OCI-LY3 (cell line): ENCODE data around the gene CAB39.

Source experiments
- H2AFZ ChIP-seq: fragments of 200-600, 300-600 bp; shearing (Covaris generic); 2 replicates; pipeline ENCODE4 v1.6.0; 2014; ENCODE audit warnings: antibody characterized with exemption, low read depth, low read length
- H3K27ac ChIP-seq: fragments of 200-600, 300-600 bp; sonication (generic); 2 replicates; pipeline ENCODE4 v1.5.1; 2014; ENCODE audit warnings: mild to moderate bottlenecking, low read length, moderate library complexity, mixed read lengths
- H3K27me3 ChIP-seq: fragments of 200-600, 300-600 bp; sonication (generic); 2 replicates; pipeline ENCODE4 v1.6.1; 2014; ENCODE audit warnings: low read depth, low read length, mixed read lengths
- H3K36me3 ChIP-seq: fragments of 200-600, 300-600 bp; sonication (generic); replicated peaks from 2 replicates; pipeline ENCODE3; 2014; ENCODE audit warnings: low read depth, low read length, mixed read lengths
- H3K4me1 ChIP-seq: fragments of 300-600, 200-600 bp; sonication (generic); 2 replicates; pipeline ENCODE4 v1.6.1; 2014; ENCODE audit warnings: low read length, mixed read lengths
- H3K4me2 ChIP-seq: fragments of 200-600, 300-600 bp; sonication (generic); 2 replicates; pipeline ENCODE4 v1.6.1; 2014; ENCODE audit warnings: low read length, mixed read lengths
- H3K4me3 ChIP-seq: fragments of 300-600, 200-600 bp; sonication (generic); 2 replicates; pipeline ENCODE4 v1.5.1; 2014; ENCODE audit warnings: antibody characterized with exemption, mild to moderate bottlenecking, low read length, moderate library complexity
- H3K79me2 ChIP-seq: fragments of 300-600, 200-600 bp; shearing (Covaris generic); 2 replicates; pipeline ENCODE4 v1.6.1; 2014; ENCODE audit warnings: mild to moderate bottlenecking, low read length, mixed read lengths
- H3K9ac ChIP-seq: fragments of 300-600, 200-600 bp; shearing (Covaris generic); 2 replicates; pipeline ENCODE4 v1.6.0; 2014; ENCODE audit warnings: mild to moderate bottlenecking, low read length, moderate library complexity
- H3K9me3 ChIP-seq: fragments of 200-600, 300-600 bp; shearing (Covaris generic); 2 replicates; pipeline ENCODE4 v1.6.1; 2014; ENCODE audit warnings: low read length, mixed read lengths; ENCODE audit not compliant: insufficient read depth
- H4K20me1 ChIP-seq: fragments of 200-600, 300-600 bp; sonication (generic); 2 replicates; pipeline ENCODE4 v1.6.1; 2016; ENCODE audit warnings: low read length, mixed read lengths; ENCODE audit not compliant: insufficient read depth
- CTCF ChIP-seq: fragments of 200-600, 300-600 bp; sonication (generic); IDR thresholded peaks from 2 replicates; pipeline ENCODE4 v1.5.1; 2014; ENCODE audit warnings: antibody characterized with exemption, low read length, low read depth
- EZH2phosphoT487 ChIP-seq: fragments of 200-600 bp; shearing (Covaris generic); IDR thresholded peaks from 2 replicates; pipeline ENCODE4 v1.6.1; 2018; ENCODE audit warnings: antibody characterized with exemption, mixed run types, low read depth

The CAB39 gene

GRCh38 chr2:230678451-230678850 is 34.2 kb upstream of the CAB39 start:
- H3K79me2 ChIP-seq = no peaks in the 10 kb centered on the region
- peaks cover 7% of the 10 kb centered on the region for H3K4me1 ChIP-seq
- H3K9ac ChIP-seq = no peak overlapping the region
- no peak overlapping the region for H3K4me2 ChIP-seq
- TF ChIP-seq CTCF (no peak), EZH2phosphoT487 (no peak)
- H3K9me3 ChIP-seq = no peaks in the 10 kb centered on the region
- peaks cover 5% of the 10 kb centered on the region for H3K36me3 ChIP-seq
- H3K27me3 ChIP-seq = no peaks in the 10 kb centered on the region
- no peak overlapping the region for H3K4me3 ChIP-seq
- no peaks in the 10 kb centered on the region for H4K20me1 ChIP-seq
- no peak overlapping the region for H2AFZ ChIP-seq
- no peak overlapping the region for H3K27ac ChIP-seq

- Histone ChIP-seq H3K36me3 (peaks cover 5% of the 10 kb centered on the region), H3K27ac (no peak overlapping the region), H3K27me3 (no peaks in the 10 kb centered on the region), H3K4me3 (no peak overlapping the region), H3K4me1 (peaks cover 7% of the 10 kb centered on the region), H3K9me3 (no peaks in the 10 kb centered on the region), H4K20me1 (no peaks in the 10 kb centered on the region), H2AFZ (no peak overlapping the region), H3K79me2 (no peaks in the 10 kb centered on the region), H3K9ac (no peak overlapping the region), H3K4me2 (no peak overlapping the region)
- TF ChIP-seq CTCF = no peak
- TF ChIP-seq EZH2phosphoT487 = no peak
Measured at GRCh38 chr2:230680463-230681170, 32.0 kb upstream of the CAB39 start.

- Histone ChIP-seq H3K4me2 (no peak overlapping the region), H3K36me3 (peaks cover 5% of the 10 kb centered on the region), H3K4me1 (peaks cover 7% of the 10 kb centered on the region), H3K27me3 (no peaks in the 10 kb centered on the region), H2AFZ (no peak overlapping the region), H4K20me1 (no peaks in the 10 kb centered on the region), H3K9me3 (no peaks in the 10 kb centered on the region), H3K27ac (no peak overlapping the region), H3K79me2 (no peaks in the 10 kb centered on the region), H3K9ac (no peak overlapping the region), H3K4me3 (no peak overlapping the region)
- TF ChIP-seq CTCF = no peak
- no peak for TF ChIP-seq EZH2phosphoT487
Measured at GRCh38 chr2:230681171-230681545, 31.5 kb upstream of the CAB39 start.

- no peak overlapping the region for H3K4me3 ChIP-seq
- no peak overlapping the region for H3K27ac ChIP-seq
- no peak overlapping the region for H3K9ac ChIP-seq
- no peak for TF ChIP-seq CTCF
- H3K79me2 ChIP-seq = no peaks in the 10 kb centered on the region
- peaks cover 7% of the 10 kb centered on the region for H3K4me1 ChIP-seq
- H4K20me1 ChIP-seq = no peaks in the 10 kb centered on the region
- H3K9me3 ChIP-seq = no peaks in the 10 kb centered on the region
- H3K4me2 ChIP-seq = no peak overlapping the region
- peaks cover 5% of the 10 kb centered on the region for H3K36me3 ChIP-seq
- H2AFZ ChIP-seq = no peak overlapping the region
- no peaks in the 10 kb centered on the region for H3K27me3 ChIP-seq
Measured at GRCh38 chr2:230682546-230682945, 30.1 kb upstream of the CAB39 start.
